UCSD-AML1 (cell line): ENCODE data around the gene TWSG1.
"Not testable (repeated sequence)": the region's sequence is repeated elsewhere in the genome, so short reads cannot be mapped to it uniquely, and the experiment has no call there.

ENCODE experiments used
- DNase-seq: peaks from one replicate; lab custom pipeline; 2025; ENCODE audit not compliant: unreplicated experiment; lab: John Stamatoyannopoulos, UW

The TWSG1 gene

GRCh38 chr18:9422816-9423519 lies 88.4 kb downstream of the TWSG1 start:
- DNase-seq: no peak

DNA sequence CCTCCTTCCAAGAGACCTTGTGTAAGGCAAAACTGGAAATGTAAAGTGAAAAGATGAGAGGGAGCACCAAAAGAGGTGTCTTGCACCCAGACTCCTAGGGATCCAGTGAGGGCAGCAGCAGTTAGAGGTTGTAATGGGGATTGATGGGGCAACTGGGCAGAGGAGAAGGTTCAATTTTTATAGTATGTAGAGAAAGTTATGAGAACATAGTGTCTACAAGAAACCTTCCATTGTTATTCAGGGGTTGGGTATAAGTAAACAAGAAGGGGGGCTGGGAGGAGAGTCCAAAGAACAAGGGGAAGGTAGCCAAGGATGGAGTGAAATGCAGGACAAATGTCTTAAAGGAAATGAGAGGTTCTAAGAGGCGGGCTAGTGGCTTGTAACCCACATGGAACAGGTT lies 89.1 kb downstream of the TWSG1 start:
- DNase-seq: not testable (repeated sequence)

GRCh38 chr18:9424235-9424634 lies 89.7 kb downstream of the TWSG1 start:
- DNase-seq: not testable (repeated sequence)

GRCh38 chr18:9426753-9427152 lies 92.2 kb downstream of the TWSG1 start:
- no peak for DNase-seq

- no peak for DNase-seq
Measured at GRCh38 chr18:9428301-9428706, 93.7 kb downstream of the TWSG1 start.

DNA sequence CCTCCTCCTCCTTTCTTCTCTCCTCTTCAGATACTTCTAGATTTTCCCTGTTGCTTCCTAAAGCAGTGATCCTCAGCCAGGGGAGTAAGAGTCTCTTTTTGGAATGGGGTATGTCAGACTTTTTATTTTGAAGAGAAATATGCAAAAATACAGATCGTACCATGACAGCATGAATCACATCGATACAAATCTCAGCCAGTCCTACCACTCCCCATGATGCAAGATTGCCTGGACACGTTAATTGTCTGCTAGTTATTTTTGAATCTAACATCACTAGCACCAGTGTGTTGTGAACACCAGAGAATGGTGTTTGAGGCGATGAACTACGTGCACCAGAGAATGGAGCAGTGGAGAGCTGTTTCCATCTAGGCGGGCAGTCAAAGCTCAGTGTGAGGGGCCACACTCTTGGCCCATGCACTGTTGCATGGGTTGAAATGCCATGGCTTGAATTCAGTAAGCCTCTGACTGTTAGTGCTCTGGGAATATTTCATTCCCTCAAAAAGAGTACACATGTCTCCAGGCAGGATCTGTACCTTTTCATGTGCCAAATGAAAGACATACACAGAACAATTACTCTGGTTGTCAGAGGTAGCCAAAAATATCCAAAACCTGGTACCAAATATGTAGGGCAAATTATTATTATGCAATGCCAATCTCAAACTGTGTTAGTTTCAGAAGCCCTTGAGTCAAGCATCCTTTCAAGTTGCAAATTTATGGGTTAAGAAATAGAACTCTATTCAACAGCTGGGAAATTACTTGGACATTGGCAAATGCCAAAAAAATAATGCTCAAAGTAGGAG lies 94.5 kb downstream of the TWSG1 start:
- DNase-seq: no peak

- no peak for DNase-seq
Measured at GRCh38 chr18:9429662-9429993, 95.1 kb downstream of the TWSG1 start.

DNA sequence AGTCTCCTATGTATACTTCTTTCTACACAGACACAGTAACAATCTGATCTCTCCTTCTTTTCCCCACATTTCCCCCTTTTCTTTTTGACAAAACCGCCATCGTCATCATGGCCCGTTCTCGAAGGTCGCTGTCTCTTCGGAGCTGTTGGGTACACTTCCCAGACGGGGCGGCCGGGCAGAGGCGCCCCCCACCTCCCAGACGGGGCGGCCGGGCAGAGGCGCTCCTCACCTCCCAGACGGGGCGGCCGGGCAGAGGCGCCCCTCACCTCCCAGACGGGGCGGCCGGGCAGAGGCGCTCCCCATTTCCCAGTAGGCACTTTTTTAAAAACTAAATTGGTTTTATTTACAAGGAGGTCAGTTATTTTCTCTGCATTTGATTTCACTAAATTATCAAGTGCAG lies 95.7 kb downstream of the TWSG1 start:
- DNase-seq: not testable (repeated sequence)

- DNase-seq: no peak
Measured at GRCh38 chr18:9431296-9431695, 96.7 kb downstream of the TWSG1 start.

DNA sequence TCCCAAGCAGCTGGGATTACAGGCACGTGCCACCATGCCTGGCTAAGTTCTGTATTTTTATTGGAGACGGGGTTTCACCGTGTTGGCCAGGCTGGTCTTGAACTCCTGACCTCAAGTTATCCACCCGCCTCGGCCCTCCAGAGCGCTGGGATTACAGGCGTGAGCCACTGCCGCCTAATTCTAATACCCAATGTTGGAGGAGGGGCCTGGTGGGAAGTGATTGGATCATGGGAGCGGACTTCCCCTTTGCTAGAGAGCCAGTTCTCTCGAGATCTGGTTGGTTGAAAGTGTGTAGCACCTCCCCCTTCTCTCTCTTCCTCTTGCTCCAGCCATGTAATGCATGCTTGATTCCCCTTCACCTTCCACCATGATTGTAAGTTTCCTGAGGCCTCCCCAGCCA lies 98.5 kb downstream of the TWSG1 start:
- not testable (repeated sequence) for DNase-seq

- no peak for DNase-seq
Measured at GRCh38 chr18:9433671-9434121, 99.1 kb downstream of the TWSG1 start.

DNA sequence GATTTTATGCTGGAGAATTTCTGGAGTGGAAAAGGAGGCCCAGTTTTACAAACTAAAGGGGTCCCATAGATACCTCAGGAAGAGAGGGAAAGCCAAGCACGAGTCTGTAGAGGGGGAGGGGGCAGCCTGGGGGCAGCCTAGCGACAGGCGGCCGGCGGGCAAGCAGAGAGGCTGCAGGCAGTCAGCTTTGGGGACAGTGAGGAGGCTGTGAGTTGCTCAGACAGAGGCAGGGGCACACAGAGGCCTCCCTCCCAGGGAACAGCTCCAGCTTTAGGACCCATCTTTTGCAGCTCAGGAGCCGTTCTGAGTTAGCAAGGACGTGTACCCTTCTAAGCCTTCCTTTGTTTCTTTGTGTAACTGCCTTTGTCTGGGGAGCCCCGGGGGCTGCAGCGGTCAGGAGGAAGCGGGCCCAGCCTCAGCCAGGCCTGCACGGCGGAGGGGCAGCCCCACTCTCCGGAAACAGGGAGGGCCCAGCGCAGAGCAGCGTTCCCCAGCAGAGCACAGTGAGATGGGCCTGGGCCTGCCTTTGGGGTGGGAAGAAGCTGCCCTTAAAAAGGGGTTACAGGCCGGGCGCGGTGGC lies 99.6 kb downstream of the TWSG1 start:
- DNase-seq: no peak

DNA sequence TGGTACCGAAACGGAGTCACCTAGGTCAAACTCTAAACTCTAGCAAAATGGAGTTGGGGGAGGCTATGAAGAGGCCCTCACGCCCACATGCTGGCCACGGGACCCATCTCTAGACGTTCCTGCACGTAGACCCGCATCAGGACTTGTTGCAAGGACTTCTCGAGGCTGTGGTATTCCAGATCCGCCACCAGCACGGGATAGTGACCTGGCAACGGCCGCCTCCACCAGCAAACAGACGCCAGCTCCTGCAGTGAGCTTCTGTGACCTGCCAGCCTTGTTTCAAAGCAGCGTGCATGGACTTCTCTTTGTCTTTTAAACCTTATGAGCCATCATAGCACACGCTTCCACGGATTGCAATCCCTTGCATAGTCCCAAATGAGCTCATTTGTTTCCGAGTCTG lies 100.5 kb downstream of the TWSG1 start:
- no peak for DNase-seq

GRCh38 chr18:9436206-9436929 lies 101.8 kb downstream of the TWSG1 start:
- no peak for DNase-seq

DNA sequence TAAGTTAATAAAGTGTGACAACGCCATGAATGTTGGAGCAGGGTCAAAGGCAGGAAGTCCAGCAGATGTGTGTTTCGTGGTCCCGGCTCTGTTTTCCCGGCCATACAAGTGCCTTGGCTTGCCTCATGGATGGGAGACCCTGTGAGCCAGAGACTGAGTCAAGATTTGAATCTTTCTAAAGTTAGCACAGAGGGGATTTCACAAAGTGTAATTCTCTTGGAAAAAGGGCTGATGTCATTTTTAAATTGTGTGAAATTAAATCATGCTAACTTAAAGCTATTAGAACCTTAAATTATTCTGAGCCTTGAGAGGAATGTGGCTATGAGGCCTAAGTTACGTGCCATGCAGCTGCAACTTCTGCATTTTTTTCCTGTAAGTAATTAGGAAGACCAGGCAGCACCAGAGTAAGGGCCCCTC lies 102.5 kb downstream of the TWSG1 start:
- no peak for DNase-seq

DNA sequence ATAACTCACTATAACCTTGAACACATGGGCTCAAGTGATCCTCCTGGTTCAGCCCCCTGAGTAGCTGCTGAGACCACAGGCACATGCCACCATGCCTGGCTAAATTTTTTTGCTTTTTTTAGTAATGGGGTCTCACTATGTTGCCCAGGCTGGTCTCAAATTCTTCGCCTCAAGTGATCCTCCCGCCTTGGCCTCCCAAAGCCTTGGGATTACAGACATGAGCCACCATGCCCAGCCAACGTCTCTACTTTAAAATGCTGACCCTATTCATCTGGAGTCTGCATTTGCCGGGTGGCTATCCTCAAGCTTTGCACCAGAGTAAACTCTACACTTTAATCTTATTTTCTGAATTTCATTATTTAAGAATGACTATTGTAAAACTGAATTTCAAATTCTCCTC lies 103.1 kb downstream of the TWSG1 start:
- DNase-seq: no peak

DNA sequence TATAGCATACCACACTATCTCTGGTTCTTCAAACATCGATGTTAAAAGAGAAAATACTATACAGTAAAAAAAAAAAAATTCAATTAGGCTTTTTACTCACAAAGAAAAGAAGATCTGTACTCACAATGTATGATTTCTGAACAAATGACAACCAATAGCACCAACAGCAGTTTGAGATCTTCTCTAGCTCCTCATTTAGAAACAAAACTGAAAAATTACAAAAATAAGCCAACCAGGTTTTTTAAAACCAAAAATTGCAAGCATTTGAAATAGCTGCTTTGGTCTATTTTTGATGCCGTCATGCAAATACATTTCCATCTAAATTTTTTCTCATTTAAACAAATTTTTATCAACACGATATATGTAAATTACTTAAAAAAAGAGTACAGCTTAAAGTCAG lies 106.5 kb downstream of the TWSG1 start:
- DNase-seq: no peak

DNA sequence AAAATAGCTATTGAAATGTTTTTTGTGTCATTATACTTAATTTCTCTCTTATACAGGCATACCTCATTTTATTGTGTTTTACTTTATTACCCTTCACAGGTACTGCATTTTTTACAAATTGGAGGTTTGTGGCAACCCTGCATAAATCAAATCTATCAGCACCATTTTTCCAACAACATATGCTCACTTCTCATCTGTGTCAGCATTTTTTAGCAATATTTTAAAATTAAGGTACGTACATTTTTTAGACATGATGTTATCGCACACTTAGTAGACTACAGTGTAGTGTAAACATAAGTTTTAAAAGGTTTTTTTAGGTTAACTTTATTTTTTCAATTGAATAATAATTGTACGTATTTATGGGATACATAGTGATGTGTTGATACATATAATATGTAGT lies 110.0 kb downstream of the TWSG1 start:
- DNase-seq: no peak

GRCh38 chr18:9446839-9447238 lies 112.3 kb downstream of the TWSG1 start:
- DNase-seq: no peak

- no peak for DNase-seq
Measured at GRCh38 chr18:9447334-9447733, 112.8 kb downstream of the TWSG1 start.

DNA sequence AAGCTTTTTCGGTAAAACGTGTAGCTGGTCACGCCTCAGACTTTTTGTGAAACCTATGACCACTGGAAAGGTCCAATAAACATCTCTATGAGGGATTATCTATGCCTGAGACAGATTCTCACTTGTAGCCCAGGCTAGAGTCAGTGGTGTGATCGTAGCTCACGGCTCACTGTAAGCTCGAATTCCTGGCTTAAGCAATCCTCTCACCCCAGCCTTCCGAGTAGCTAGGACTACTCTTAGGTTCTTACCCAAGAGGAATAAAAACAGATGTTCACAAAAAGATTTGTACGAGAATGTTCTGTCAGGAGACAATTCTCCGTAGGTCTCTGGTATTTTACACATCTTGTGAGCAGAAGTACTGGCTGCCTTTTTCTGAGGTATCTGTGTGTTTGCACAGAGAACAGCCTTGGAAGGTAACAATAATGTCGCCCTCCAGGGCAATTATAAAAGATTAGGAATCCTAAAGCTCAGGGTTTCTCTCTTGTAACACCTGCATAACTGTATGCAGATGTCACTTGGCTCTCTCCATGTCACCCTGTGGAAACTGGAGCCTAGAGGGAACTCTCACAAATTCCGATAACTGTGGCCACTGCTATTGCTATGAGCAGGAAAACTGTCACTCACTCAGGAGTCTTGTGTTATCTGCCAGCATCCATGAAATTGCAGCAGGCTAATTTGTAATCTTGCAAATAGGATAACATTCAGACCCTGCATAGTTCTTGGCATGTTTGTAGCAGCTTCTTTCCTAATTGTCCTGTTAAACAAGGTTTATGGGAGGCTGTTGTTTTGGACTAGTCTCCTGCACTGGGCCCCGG lies 115.2 kb downstream of the TWSG1 start:
- DNase-seq: no peak
